GM21360 (cell line): ENCODE measurements around the gene ZNF610.
"Not testable (repeated sequence)": the region's sequence is repeated elsewhere in the genome, so short reads cannot be mapped to it uniquely, and the experiment has no call there.

Source experiments
- ATAC-seq: cut with Tn5 transposase; IDR thresholded peaks from one replicate; pipeline ENCODE4 v1.9.1; 2021; ENCODE audit warnings: mild to moderate bottlenecking, moderate library complexity; ENCODE audit not compliant: unreplicated experiment

ZNF610 gene

DNA sequence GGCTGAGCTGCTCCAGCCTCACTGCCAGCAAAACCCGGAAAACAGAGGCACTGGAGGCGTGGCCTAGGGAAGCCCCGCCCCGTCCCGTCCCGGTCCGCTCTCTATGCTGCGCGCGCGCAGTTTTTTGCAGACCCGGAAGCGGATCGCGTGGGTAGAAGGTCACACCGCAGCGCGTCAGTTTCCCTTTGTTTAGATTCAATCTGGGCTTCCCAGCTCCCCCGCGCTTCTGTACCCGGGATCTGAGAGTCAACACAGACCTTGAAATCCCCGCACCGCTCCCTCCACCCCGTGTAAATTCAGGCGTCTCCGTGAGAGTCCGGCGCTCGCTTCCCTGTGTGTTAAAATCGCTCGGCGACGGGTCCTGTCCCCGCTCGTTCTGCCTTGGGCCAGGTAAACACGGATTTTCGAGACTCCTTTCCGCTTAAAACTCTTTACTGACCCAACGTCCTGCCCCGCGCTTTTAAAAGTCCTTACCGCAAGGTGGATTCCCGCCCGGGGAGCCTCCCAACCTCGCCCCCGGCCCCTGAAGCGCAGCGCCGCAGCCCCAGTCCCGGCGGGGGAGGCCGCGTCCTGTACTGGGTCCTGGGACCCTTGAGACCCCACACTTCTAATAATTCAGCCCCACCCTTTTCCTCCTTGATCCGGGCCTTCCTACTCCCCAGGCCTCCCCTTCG lies at the start of gene ZNF610:
Gene ZNF610 (plus strand): TSS at position 127 of the 674 bp plus-strand sequence. CDS start 12,930 bp downstream, outside the sequence.
- ATAC-seq: no peak

DNA sequence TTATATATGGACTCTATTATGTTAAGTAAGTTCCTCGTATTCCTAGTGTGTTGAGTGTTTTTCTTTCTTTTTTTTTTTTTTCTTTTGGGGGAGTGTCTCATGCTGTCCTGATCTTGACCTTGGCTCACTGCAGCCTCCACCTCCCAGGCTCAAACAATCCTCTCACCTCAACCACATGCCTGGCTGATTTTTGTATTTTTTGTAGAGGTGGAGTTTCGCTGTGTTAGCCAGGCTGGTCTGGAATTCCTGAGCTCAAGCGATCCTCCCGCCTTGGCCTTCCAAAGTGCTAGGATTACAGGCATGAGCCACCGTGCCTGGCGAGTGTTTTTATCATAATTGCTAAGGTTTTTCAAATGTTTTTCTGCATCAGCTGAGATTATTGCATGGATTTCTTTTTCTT lies 49.8 kb upstream of the ZNF610 start:
- ATAC-seq: no peak

DNA sequence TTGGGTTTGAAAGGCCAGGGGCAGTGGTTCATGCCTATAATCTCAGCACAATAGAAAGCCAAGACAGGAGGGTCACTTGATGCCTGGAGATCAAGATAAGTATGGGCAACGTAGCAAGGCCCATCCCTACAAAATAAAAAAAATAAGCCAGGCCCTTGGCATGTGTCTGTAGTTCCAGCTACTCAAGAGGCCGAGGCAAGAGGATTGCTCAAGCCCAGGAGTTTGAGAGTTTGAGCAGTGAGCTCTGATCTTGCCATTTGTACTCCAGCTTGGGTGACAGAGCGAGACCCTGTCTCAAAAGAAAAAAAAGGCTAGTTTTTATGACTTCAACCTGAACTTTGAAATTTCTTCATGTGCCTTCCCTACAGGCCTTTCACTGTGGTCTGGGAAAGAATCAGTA lies 44.3 kb upstream of the ZNF610 start:
- no peak for ATAC-seq

DNA sequence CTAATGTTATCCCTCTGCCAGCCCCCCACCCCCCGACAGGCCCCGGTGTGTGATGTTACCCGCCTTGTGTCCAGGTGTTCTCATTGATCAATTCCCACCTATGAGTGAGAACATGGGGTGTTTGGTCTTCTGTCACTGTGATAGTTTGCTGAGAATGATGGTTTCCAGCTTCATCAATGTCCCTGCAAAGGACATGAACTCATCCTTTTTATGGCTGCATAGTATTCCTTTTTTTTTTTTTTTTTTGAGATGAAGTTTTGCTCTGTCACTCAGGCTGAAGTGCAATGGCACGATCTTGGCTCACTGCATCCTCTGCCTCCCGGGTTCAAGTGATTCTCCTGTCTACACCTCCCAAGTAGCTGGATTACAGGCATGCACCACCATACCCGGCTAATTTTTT lies 43.1 kb upstream of the ZNF610 start:
- ATAC-seq: not testable (repeated sequence)

DNA sequence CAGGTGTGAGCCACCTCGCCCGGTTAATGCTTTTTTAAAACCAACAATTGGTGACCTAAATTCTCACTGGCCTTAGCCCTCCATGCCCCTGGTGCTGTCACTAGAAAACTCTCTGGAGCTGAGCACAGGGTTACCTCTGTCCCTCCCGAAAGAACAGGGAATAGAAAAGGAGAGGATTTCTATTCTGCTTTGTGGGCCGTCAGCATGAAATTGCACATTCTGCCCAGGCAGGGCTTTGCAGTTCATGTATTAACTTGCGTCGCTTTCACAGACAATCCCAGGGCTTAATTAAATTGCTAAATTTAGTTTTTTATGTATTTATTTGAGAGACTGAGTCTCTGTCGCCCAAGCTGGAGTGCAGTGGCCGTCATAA lies 39.7 kb upstream of the ZNF610 start:
- no peak for ATAC-seq

DNA sequence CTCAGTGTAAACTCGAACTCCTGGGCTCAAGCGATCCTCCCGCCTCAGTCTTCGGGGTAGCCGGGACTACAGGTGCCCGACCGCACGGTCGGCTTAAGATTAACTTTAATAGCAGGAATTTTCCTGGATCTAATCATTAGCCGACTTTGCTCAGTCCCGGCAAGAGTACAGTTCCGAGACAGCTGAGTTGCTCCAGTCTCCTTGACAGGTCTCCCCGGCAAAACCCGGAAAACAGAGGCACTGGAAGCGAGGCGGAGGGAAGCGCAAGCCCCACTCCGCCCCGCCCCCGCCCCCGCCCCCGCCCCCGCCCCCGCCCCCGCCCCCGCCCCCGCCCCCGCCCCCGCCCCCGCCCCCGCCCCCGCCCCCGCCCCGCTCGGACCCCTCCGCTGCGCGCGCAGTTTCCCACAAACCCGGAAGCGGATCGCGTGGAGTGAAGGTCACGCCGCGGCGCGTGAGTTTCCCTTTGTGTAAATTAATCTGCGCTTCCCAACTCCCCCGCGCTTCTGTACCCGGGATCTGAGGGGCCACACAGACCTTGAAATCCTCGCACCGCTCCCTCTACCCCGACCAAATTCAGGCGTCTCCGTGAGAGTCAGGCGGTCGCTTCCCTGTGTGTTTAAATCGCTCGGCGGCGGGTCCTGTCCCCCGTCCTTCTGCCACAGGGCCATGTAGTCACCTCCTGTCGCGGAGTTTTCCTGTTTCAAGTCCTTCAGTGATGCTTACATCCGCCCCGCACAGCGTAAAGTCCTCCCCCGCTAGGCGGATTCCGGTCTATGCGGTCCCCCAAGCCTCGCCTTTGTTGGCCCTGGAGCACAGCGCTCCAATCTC lies 39.1 kb upstream of the ZNF610 start, which contains the start of gene ZNF480:
Gene ZNF480 (plus strand): TSS at position 397 of the 828 bp plus-strand sequence. CDS start 3,244 bp downstream, outside the sequence.
- no peak for ATAC-seq

DNA sequence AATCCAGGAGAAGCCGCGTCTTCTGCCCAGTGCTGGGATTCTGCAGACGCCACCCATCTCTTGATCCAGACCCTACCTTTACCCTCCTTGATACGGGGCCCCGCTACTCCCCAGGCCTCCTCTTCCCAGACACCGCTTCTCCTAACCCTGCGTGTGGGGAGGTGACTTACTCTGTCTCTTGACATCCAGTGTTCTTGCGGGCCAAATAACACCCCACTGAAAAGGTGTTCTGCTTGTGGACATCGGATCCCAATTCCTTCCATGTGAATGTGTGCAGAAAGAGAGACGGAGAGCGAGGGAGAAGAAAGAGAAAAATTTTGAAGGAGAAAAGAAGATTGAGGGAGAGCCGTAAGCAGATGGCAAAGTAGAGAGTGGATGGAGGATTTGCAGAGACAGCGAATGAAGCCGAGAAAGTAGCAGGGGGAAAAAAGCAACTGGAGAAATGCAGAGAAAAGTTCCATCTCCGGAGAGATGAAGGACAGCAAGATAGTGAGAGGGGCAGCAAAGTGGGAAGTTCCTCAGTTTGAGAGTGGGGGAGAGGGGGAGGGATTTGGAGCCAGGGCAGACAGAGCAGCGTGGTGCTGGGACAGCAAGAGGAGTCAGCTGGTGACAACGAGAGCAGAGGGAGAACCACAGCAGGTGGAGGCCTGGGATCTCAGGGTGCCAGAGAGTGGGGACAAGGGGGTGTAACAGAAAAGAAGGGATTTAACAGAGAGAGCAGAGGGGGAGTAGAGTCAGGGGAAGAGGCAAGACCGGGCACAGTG lies 38.3 kb upstream of the ZNF610 start:
- ATAC-seq: no peak

DNA sequence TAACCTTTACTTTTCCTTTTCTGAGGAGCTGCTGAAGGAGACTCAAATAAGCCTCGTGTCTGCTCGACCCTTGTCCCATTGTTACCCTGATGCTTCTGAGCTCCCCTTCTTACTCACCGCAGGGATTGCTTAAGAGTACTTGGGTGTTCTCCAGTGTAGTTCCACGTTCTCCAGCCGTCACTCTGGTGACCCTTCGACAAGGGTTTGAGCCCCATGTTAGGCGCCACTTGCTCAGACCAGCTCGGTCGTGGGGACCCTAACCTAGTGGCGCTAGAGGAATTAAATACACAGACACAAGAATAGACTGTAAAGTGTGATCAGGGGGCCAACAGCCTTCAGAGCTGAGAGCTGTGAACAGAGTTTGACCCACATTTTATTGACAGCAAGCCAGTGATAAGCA lies 28.8 kb upstream of the ZNF610 start:
- no peak for ATAC-seq

DNA sequence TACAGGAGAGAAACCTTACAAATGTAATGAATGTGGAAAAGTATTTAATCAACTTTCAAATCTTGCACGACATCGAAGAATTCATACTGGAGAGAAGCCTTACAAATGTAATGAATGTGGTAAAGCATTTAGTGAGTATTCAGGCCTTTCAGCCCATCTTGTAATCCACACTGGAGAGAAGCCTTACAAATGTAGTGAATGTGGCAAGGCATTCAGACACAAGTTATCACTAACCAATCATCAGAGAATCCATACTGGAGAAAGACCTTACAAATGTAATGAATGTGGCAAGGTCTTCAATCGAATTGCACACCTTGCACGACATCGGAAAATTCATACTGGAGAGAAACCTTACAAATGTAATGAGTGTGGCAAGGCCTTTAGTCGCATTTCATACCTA lies 13.6 kb upstream of the ZNF610 start:
- ATAC-seq: no peak

DNA sequence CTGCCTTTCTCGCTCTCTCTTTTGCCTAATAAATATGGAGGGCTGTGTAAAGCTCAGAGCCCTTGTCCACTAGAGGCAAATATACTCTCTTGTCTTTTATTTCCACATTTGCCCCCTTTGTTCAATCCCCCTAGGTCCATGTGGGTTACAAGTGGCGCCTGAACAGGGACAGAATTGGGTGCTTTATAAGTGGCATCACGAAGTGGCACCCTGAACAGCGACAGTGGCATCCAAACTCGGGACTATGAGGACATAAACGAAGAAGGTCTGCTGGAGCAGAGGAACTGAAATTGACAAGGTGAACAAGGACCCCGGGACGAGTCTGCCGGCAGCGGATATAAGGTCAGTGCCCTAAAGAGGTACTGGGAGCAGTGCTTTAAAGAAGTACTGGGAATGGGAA lies 4.3 kb upstream of the ZNF610 start:
- no peak for ATAC-seq

DNA sequence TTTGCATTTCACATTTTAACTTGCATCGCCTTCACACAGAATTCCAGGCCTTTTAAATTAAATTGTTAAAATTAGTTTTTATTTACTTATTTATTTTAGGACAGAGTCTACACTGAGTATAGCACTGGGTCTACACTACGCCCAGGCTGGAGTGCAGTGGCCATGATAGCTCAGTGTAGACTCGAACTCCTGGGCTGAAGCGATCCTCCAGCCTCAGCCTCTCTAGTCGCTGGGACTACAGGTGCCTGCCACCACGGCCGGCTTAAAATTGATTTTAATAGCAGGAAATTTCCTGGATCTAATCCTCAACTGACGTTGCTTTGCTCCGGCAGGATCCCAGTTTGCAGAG lies 301 bp upstream of the ZNF610 start:
- ATAC-seq: no peak

DNA sequence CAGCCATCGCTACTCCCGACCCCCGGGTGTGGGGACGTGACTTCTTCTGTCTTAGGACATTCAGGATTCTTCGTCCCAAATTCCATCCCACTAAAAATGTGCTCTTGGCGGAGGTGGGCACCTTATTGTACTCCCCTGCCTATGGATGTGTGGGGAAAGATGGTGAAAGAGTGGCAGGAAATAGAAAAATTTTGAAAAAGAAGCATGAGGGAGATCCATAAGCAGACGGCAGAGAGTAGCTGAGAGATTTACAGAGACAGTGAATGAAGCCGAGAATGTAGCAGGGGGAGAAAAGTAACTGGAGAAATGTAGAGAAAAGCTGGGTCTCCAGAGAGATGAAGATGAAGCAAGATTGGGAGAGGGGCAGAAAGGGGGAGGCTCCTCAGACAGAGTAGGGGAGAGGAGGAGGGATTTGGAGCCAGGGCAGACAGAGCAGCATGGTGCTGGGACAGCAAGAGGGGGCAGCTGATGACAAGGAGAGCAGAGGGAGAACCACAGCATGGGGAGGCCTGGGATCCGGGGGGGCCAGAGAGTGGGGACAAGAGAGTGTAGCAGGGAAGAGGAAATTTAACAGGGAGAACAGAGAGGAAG lies 843 bp downstream of the ZNF610 start:
- ATAC-seq: no peak

DNA sequence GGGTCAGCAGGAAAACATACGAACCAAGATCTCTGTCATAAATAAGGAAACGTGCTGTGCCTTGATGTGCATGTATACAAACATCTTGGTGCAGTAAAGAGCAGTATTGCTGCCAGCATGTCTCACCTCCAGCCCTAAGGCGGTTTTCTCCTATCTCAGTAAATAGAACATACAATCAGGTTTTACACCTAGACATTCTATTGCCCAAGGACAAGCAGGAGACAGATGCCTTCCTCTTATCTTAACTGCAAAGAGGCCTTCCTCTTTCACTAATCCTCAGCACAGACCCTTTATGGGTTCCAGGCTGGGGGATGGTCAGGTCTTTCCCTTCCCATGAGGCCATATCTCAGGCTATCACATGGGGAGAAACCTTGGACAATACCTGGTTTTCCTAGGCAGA lies 3.0 kb downstream of the ZNF610 start:
- ATAC-seq: not testable (repeated sequence)

DNA sequence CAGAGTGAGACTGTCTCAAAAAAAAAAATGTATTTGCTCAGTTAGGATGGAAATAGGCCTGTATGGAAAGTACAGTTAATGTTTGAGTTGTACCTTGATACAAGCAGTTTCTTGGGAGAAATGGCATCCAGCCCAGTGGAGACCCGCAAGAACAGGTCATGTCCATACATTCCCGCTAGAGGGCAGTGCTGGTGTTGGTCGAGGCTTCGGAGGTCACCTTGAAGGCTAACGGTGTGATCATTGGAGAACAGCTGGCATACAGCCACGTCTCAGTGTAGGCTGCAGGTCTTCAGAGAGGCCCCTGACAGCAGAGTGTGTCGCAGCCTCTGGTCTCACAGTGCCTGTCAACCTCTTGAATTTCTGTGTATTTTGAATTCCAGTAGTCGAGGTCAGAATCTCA lies 7.5 kb downstream of the ZNF610 start:
- ATAC-seq: no peak

DNA sequence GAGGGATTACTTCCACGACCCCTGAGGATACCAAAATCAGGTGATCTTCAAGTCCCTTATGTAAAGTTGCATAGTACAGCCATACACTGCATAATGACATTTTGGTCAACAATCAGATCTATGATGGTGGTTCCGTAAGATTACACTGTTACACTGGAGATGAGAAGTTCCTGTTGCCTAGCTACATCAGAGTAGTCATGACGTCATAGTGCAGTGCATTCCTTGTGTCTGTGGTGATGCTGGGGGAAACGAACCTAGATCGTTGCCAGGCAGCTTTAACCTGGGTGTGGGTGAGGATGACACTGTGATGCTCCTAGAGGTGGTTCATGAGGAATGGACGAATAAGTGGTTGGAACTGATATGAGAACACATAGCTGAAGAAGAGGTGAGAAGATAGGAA lies 9.1 kb downstream of the ZNF610 start:
- ATAC-seq: no peak

DNA sequence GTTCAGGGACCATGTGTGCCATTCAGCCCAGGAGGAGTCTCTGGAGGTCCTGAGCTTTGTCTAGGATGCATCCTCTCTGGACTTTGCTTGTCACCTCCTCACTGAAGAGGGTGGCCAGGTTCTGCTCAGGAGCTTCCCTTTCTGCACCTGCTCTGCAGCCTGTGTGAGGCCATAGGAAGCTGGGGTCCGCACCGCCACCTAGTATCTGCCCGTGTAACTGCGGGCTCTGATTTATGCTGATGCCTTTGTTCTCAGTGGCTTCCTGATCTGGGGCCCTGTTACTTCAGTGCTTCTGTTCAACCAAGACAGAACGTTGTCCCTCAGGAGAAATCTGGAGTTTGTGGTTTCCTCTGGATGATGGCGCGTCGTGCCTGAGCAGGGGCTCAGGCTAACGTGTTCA lies 15.5 kb downstream of the ZNF610 start:
- ATAC-seq: no peak

DNA sequence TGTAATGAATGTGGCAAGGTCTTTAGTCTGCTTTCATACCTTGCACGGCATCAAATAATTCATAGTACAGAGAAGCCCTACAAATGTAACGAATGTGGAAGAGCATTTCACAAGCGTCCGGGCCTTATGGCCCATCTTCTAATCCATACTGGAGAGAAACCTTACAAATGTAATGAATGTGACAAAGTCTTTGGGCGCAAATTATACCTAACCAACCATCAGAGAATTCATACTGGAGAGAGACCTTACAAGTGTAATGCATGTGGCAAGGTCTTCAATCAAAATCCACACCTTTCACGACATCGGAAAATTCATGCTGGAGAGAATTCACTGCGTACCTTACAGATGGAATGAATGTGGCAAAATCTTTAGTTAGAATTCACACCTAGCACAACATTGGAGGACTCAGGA lies 30.4 kb downstream of the ZNF610 start:
- ATAC-seq: no peak

DNA sequence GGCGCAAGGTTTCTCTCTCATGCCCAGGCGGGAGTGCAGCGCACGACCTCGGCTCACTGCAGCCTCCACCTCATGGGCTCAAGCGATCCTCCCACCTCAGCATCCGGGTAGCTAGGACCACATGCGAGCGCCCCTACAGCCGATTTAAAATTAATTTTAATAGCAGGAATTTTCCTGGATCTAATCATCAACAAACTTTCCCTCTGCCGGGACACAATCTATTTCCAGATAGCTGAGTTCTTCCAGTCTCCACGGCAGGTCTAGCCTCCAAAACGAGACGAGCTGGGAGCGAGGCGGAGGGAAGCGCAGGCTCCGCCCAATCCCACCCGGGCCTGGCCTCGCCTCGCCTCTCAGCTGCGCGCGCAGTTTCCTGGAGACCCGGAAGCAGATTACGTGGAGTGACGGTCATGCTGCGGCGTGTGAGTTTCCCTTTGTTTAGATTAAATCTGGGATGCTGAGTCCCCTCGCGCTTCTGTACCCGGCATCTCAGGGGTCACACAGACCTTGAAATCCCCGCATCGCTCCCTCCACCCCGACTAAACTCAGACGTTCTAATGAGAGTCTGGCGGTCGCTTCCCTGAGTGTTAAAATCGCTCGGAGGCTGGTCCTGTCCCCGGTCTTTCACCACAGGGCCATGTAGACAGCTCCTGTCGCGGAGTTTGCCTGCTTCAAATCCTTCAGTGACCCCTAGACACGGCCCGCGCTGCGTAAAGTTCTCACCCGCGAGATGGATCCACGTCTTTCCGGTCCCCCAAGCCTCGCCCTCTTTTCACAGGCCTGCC lies 33.7 kb downstream of the ZNF610 start, which contains the start of gene ZNF880:
Gene ZNF880 (plus strand): TSS at position 365 of the 782 bp plus-strand sequence. CDS start 43 bp downstream, at position 408.
- ATAC-seq: peak; percentile 73

DNA sequence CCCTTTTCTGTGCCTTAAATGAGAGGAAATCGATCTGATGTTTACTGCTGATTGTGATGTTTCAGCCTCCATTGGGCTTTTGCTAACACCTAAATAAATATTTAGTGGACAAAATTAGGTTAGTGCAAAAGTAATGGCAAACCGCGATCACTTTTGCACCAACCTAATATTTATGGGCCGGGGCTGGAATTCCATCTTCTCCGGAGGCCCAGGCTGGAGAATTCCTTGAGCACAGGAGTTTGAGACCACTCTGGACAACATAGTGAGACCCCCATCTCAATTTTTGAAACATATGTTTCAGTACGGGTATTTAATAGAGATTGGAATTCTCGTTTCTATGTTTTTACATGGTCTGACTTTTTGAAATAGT lies 34.3 kb downstream of the ZNF610 start:
- ATAC-seq: no peak

DNA sequence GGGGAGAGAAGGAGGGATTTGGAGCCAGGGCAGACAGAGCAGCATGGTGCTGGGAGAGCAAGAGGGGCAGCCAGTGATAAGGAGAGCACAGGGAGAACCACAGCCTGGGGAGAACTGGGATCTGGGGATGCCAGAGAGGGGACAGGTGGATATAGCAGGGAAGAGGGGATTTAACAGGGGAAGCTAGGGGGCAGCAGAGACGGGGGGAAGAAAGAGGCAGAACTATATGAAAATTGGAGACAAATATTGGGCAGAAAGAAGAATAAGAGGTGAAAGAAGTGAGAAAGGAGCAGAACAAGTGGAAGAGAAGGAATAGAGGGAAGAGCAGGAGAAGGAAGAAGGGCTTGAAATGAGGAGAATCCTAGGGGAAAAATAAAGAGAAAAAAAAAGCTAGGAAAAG lies 55.1 kb downstream of the ZNF610 start:
- ATAC-seq: no peak
